ENCODE measurements around the gene GCNT1. TPM values are rescaled to one million over a fixed set of nuclear protein-coding genes. Genes with fewer than 3 reads are reported as not detected.

Gene GCNT1
- total RNA-seq, 1 experiment from 2014 or later = 0.29 TPM

GRCh38 chr9:76528642-76529190, 69.7 kb downstream of the GCNT1 start:
- DNase-seq (no peak), ATAC-seq (no peak)
- no peaks in the 10 kb centered on the region for H4K20me1 ChIP-seq (ENCODE audit: low read length)
- H3K27me3 ChIP-seq (ENCODE audit: low read length) = no peaks in the 10 kb centered on the region
- intact Hi-C loops (cut with micrococcal nuclease) = no loop called here
- no TSS peak for BruUV-seq (replicated peaks)
- H3K36me3 ChIP-seq (ENCODE audit: low read depth, low read length) = no peaks in the 10 kb centered on the region
- no peaks in the 10 kb centered on the region for H3F3A ChIP-seq (ENCODE audit: low read length, unreplicated experiment)
- H3K4me2 ChIP-seq (ENCODE audit: low read length) = no peak overlapping the region
- ChIA-PET POLR2A (ENCODE audit: unreplicated experiment) (no interaction called here), CTCF (no interaction called here)
- no peak overlapping the region for H2AFZ ChIP-seq (ENCODE audit: low read length)
- no peak overlapping the region for H3K4me3 ChIP-seq (ENCODE audit: low read length)
- H3K4me1 ChIP-seq (ENCODE audit: insufficient read depth, low read length) = no peaks in the 10 kb centered on the region
- no peak overlapping the region for H3K9ac ChIP-seq (ENCODE audit: low read length)
- no peak overlapping the region for H3K27ac ChIP-seq (ENCODE audit: low read length)
- H3K9me3 ChIP-seq (ENCODE audit: low read length) = no peaks in the 10 kb centered on the region
- no peak for TF ChIP-seq EZH2 (IDR thresholded peaks at IDR 0.05; ENCODE audit: low read length, unreplicated experiment)
- no peak for TF ChIP-seq CTCF (conservative IDR thresholded peaks at IDR 0.05; ENCODE audit: low read depth, low read length)
- TF ChIP-seq EZH2phosphoT487 (IDR thresholded peaks at IDR 0.05; ENCODE audit: borderline replicate concordance, low read length) = no peak
- H3K9me2 ChIP-seq (replicated peaks; ENCODE audit: low read length) = no peaks in the 10 kb centered on the region
- H3K79me2 ChIP-seq (ENCODE audit: low read length) = no peaks in the 10 kb centered on the region

- Histone ChIP-seq H3K9me2 (replicated peaks; ENCODE audit: low read length) (no peaks in the 10 kb centered on the region), H3K4me2 (ENCODE audit: low read length) (no peak overlapping the region), H3K27ac (ENCODE audit: low read length) (no peak overlapping the region), H3K27me3 (ENCODE audit: low read length) (no peaks in the 10 kb centered on the region), H3K4me3 (ENCODE audit: low read length) (no peak overlapping the region), H2AFZ (ENCODE audit: low read length) (no peak overlapping the region), H3K9ac (ENCODE audit: low read length) (no peak overlapping the region), H3K79me2 (ENCODE audit: low read length) (no peaks in the 10 kb centered on the region), H4K20me1 (ENCODE audit: low read length) (no peaks in the 10 kb centered on the region), H3K9me3 (ENCODE audit: low read length) (no peaks in the 10 kb centered on the region), H3K36me3 (ENCODE audit: low read depth, low read length) (no peaks in the 10 kb centered on the region), H3F3A (ENCODE audit: low read length, unreplicated experiment) (no peaks in the 10 kb centered on the region), H3K4me1 (ENCODE audit: insufficient read depth, low read length) (no peaks in the 10 kb centered on the region)
- no peak for TF ChIP-seq EZH2 (IDR thresholded peaks at IDR 0.05; ENCODE audit: low read length, unreplicated experiment)
- no peak for TF ChIP-seq EZH2phosphoT487 (IDR thresholded peaks at IDR 0.05; ENCODE audit: borderline replicate concordance, low read length)
- TF ChIP-seq CTCF (conservative IDR thresholded peaks at IDR 0.05; ENCODE audit: low read depth, low read length) = no peak
- no peak for ATAC-seq
- no TSS peak for BruUV-seq (replicated peaks)
- CTCF ChIA-PET = no interaction called here
- POLR2A ChIA-PET (ENCODE audit: unreplicated experiment) = no interaction called here
- no peak for DNase-seq
- intact Hi-C loops (cut with micrococcal nuclease) = no loop called here
Observed at GRCh38 chr9:76529653-76530052, 70.7 kb downstream of the GCNT1 start.

GRCh38 chr9:76530458-76531110, 71.6 kb downstream of the GCNT1 start:
- Histone ChIP-seq H3K27ac (ENCODE audit: low read length) (no peak overlapping the region), H3K9ac (ENCODE audit: low read length) (no peak overlapping the region), H3K4me1 (ENCODE audit: insufficient read depth, low read length) (no peaks in the 10 kb centered on the region), H3F3A (ENCODE audit: low read length, unreplicated experiment) (no peaks in the 10 kb centered on the region), H3K79me2 (ENCODE audit: low read length) (no peaks in the 10 kb centered on the region), H3K27me3 (ENCODE audit: low read length) (no peaks in the 10 kb centered on the region), H4K20me1 (ENCODE audit: low read length) (no peaks in the 10 kb centered on the region), H3K4me2 (ENCODE audit: low read length) (no peak overlapping the region), H3K36me3 (ENCODE audit: low read depth, low read length) (no peaks in the 10 kb centered on the region), H3K9me2 (replicated peaks; ENCODE audit: low read length) (no peaks in the 10 kb centered on the region), H3K4me3 (ENCODE audit: low read length) (no peak overlapping the region), H3K9me3 (ENCODE audit: low read length) (no peaks in the 10 kb centered on the region), H2AFZ (ENCODE audit: low read length) (no peak overlapping the region)
- ChIA-PET POLR2A (ENCODE audit: unreplicated experiment) (no interaction called here), CTCF (no interaction called here)
- BruUV-seq (replicated peaks) = no TSS peak
- no peak for DNase-seq
- TF ChIP-seq EZH2 (IDR thresholded peaks at IDR 0.05; ENCODE audit: low read length, unreplicated experiment) (no peak), EZH2phosphoT487 (IDR thresholded peaks at IDR 0.05; ENCODE audit: borderline replicate concordance, low read length) (no peak), CTCF (conservative IDR thresholded peaks at IDR 0.05; ENCODE audit: low read depth, low read length) (no peak)
- ATAC-seq = no peak
- intact Hi-C loops (cut with micrococcal nuclease) = no loop called here

Data from PC-3 (cell line).